Mesenchymal stem cell (in vitro differentiated cells and primary cell): Measurements from ENCODE around the gene PDZD2.

Experiments
- DNase-seq: peaks from one replicate; pipeline ENCODE4 v3.0.0-alpha.2; 2013
- H2AFZ ChIP-seq: one replicate; pipeline ENCODE4 v1.6.1; 2013; ENCODE audit warnings: low read depth, mild to moderate bottlenecking, control low read depth, inconsistent platforms, low read length, moderate library complexity
- H2AK5ac ChIP-seq: 2 replicates; pipeline ENCODE4 v1.6.1; 2013; ENCODE audit warnings: low read length, moderate library complexity, mild to moderate bottlenecking, inconsistent platforms; ENCODE audit not compliant: severe bottlenecking
- H2BK120ac ChIP-seq: one replicate; pipeline ENCODE4 v1.6.1; 2013; ENCODE audit warnings: low read depth, mild to moderate bottlenecking, inconsistent platforms, low read length, moderate library complexity
- H2BK12ac ChIP-seq, 2 experiments: one replicate each; pipeline ENCODE4 v1.6.1; 2013; ENCODE audit warnings: inconsistent platforms in 2 of 2, low read length in 2 of 2, mild to moderate bottlenecking in 2 of 2, moderate library complexity in 2 of 2, control low read depth in 1 of 2
- H2BK15ac ChIP-seq: one replicate; pipeline ENCODE4 v1.6.1; 2013; ENCODE audit warnings: mild to moderate bottlenecking, low read depth, inconsistent platforms; ENCODE audit not compliant: poor library complexity, severe bottlenecking
- H2BK5ac ChIP-seq: 2 replicates; pipeline ENCODE4 v1.6.1; 2013; ENCODE audit warnings: low read depth, mild to moderate bottlenecking, low read length, control low read depth, inconsistent platforms; ENCODE audit not compliant: poor library complexity, severe bottlenecking
- H3K14ac ChIP-seq, 2 experiments: one replicate each; pipeline ENCODE4 v1.6.1; 2013; ENCODE audit warnings: inconsistent platforms in 2 of 2, low read length in 2 of 2, control low read depth in 1 of 2, mild to moderate bottlenecking in 1 of 2, moderate library complexity in 1 of 2
- H3K18ac ChIP-seq, 2 experiments: one replicate each; pipeline ENCODE4 v1.6.1; 2013; ENCODE audit warnings: inconsistent platforms in 2 of 2, low read length in 2 of 2, control low read depth in 1 of 2, low read depth in 1 of 2, mild to moderate bottlenecking in 1 of 2
- H3K23ac ChIP-seq, 2 experiments: one replicate each; pipeline ENCODE4 v1.6.1; 2013; ENCODE audit warnings: inconsistent platforms in 2 of 2, low read length in 2 of 2, mild to moderate bottlenecking in 2 of 2, moderate library complexity in 2 of 2, control low read depth in 1 of 2
- H3K27ac ChIP-seq: 2 replicates; pipeline ENCODE4 v1.5.1; 2013; ENCODE audit warnings: mild to moderate bottlenecking, moderate library complexity, low read length, control low read depth, inconsistent platforms; ENCODE audit not compliant: poor library complexity, severe bottlenecking
- H3K27me3 ChIP-seq, 2 experiments: 2 replicates each; pipeline versions ENCODE4 v1.6.1 to v1.7.0; 2013; ENCODE audit warnings: low read length in 2 of 2, mild to moderate bottlenecking in 2 of 2, moderate library complexity in 2 of 2, control low read depth in 1 of 2, inconsistent platforms in 1 of 2; ENCODE audit not compliant: control insufficient read depth in 1 of 2, insufficient read depth in 1 of 2
- H3K36me3 ChIP-seq, 2 experiments: 2 replicates each; pipeline versions ENCODE4 v1.6.1 to v1.7.0; 2013; ENCODE audit warnings: low read length in 2 of 2, control low read depth in 1 of 2, inconsistent platforms in 1 of 2, low read depth in 1 of 2, mild to moderate bottlenecking in 1 of 2; ENCODE audit not compliant: insufficient read depth in 2 of 2, control insufficient read depth in 1 of 2
- H3K4ac ChIP-seq, 2 experiments: one replicate each; pipeline ENCODE4 v1.6.1; 2013; ENCODE audit warnings: inconsistent platforms in 2 of 2, low read length in 2 of 2, mild to moderate bottlenecking in 2 of 2, moderate library complexity in 2 of 2, control low read depth in 1 of 2, low read depth in 1 of 2
- H3K4me1 ChIP-seq: 2 replicates; pipeline ENCODE4 v1.6.1; 2013; ENCODE audit warnings: low read depth, low read length, control low read depth; ENCODE audit not compliant: control insufficient read depth, insufficient read depth
- H3K4me2 ChIP-seq: 2 replicates; pipeline ENCODE4 v1.6.1; 2013; ENCODE audit warnings: low read length, mild to moderate bottlenecking, inconsistent platforms; ENCODE audit not compliant: poor library complexity, severe bottlenecking
- H3K4me3 ChIP-seq, 2 experiments: 2 replicates each; pipeline versions ENCODE4 v1.5.1 to v1.7.0; 2013; ENCODE audit warnings: low read length in 2 of 2, mild to moderate bottlenecking in 2 of 2, control low read depth in 1 of 2, low read depth in 1 of 2; ENCODE audit not compliant: insufficient read depth in 1 of 2
- H3K79me1 ChIP-seq: replicated peaks from 2 replicates; pipeline ENCODE4 v1.6.1; 2013; ENCODE audit warnings: mild to moderate bottlenecking, control low read depth, low read length, inconsistent platforms; ENCODE audit not compliant: poor library complexity, severe bottlenecking
- H3K9ac ChIP-seq: 2 replicates; pipeline ENCODE4 v1.7.0; 2013; ENCODE audit warnings: mild to moderate bottlenecking, low read length, moderate library complexity
- H3K9me3 ChIP-seq: 2 replicates; pipeline ENCODE4 v1.7.0; 2013; ENCODE audit warnings: mild to moderate bottlenecking, low read length; ENCODE audit not compliant: control insufficient read depth
- H4K8ac ChIP-seq: one replicate; pipeline ENCODE4 v1.6.1; 2013; ENCODE audit warnings: inconsistent platforms, mild to moderate bottlenecking, low read length, moderate library complexity
- H4K91ac ChIP-seq: one replicate; pipeline ENCODE4 v1.6.1; 2013; ENCODE audit warnings: mild to moderate bottlenecking, low read length, inconsistent platforms
- WGBS: methylation state at CpG from one replicate; pipeline ENCODE4 v1.1.7; 2013; ENCODE audit warnings: mixed read lengths; 5-methylcytosine and 5-hydroxymethylcytosine counted together

Gene PDZD2

GRCh38 chr5:31890046-31890445 lies 251.1 kb downstream of the PDZD2 start:
- no peak overlapping the region for H3K4ac ChIP-seq
- no peak overlapping the region for H2BK15ac ChIP-seq
- no peaks in the 10 kb centered on the region for H3K36me3 ChIP-seq
- H3K14ac ChIP-seq, result no peak overlapping the region
- H3K27me3 ChIP-seq, result peaks cover 0 to 45% of the 10 kb centered on the region in 2 experiments
- H2BK5ac ChIP-seq, result no peak overlapping the region
- H2BK120ac ChIP-seq, result no peak overlapping the region
- no peak overlapping the region for H3K18ac ChIP-seq
- H2BK12ac ChIP-seq, result no peak overlapping the region
- H2AK5ac ChIP-seq, result no peak overlapping the region
- no peak for DNase-seq
- no peak overlapping the region for H3K4me2 ChIP-seq
- 52% methylated on average over 5 of the region's 7 CpGs for WGBS
- H3K79me1 ChIP-seq, result no peaks in the 10 kb centered on the region
- H4K91ac ChIP-seq, result no peak overlapping the region
- H3K4me1 ChIP-seq, result peaks cover 5% of the 10 kb centered on the region
- H3K27ac ChIP-seq, result no peak overlapping the region
- H3K23ac ChIP-seq, result no peak overlapping the region
- no peak overlapping the region for H4K8ac ChIP-seq
- no peak overlapping the region for H3K9ac ChIP-seq
- H2AFZ ChIP-seq, result no peak overlapping the region
- no peak overlapping the region for H3K4me3 ChIP-seq
- H3K9me3 ChIP-seq, result no peaks in the 10 kb centered on the region

DNA sequence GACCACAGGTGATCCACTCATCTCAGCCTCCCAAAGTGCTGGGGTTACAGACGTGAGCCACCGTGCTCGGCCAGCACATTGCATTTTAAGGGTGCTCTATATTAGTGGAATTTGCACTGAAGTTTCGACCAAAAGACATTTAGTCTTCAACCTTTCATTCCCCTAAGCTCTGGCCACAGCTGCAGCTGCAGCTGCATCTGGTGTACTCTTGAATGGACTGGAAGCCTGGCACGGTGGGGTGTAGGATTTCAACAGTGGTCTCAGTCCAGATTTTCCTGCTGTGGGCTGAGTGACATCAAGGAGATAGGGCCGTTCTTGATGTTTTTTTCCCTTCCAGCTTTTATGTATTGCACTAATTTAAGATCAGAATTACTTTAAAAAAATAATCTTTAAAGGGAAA lies 255.2 kb downstream of the PDZD2 start:
- Histone ChIP-seq H4K8ac (no peak overlapping the region), H3K9ac (no peak overlapping the region), H2BK15ac (no peak overlapping the region), H2BK120ac (no peak overlapping the region), H3K4me3 (no peak overlapping the region), H3K14ac (peak overlapping the region in 1 of 2 experiments; percentile 59), H3K9me3 (no peaks in the 10 kb centered on the region), H3K4me1 (no peaks in the 10 kb centered on the region), H3K4ac (no peak overlapping the region), H3K79me1 (no peaks in the 10 kb centered on the region), H3K27me3 (peaks cover 5 to 36% of the 10 kb centered on the region in 2 experiments), H3K4me2 (no peak overlapping the region), H2AFZ (no peak overlapping the region), H2BK5ac (no peak overlapping the region), H2BK12ac (no peak overlapping the region), H2AK5ac (no peak overlapping the region), H3K23ac (no peak overlapping the region), H3K27ac (no peak overlapping the region), H4K91ac (no peak overlapping the region), H3K36me3 (no peaks in the 10 kb centered on the region), H3K18ac (no peak overlapping the region)
- WGBS, result 89% methylated on average over 1 of the region's 6 CpGs
- DNase-seq, result no peak

- no peak overlapping the region for H4K8ac ChIP-seq
- H2BK15ac ChIP-seq, result no peak overlapping the region
- no peak overlapping the region for H2AK5ac ChIP-seq
- no peak overlapping the region for H3K27ac ChIP-seq
- WGBS, result 75% methylated on average over 2 of the region's 2 CpGs
- peaks cover 5 to 39% of the 10 kb centered on the region in 2 experiments for H3K27me3 ChIP-seq
- H2BK120ac ChIP-seq, result no peak overlapping the region
- no peaks in the 10 kb centered on the region for H3K4me1 ChIP-seq
- no peak overlapping the region for H2BK12ac ChIP-seq
- no peak overlapping the region for H3K14ac ChIP-seq
- H2AFZ ChIP-seq, result no peak overlapping the region
- H3K4me3 ChIP-seq, result no peak overlapping the region
- H3K4ac ChIP-seq, result no peak overlapping the region
- H4K91ac ChIP-seq, result no peak overlapping the region
- no peak overlapping the region for H3K9ac ChIP-seq
- no peak overlapping the region for H3K4me2 ChIP-seq
- no peak overlapping the region for H2BK5ac ChIP-seq
- no peaks in the 10 kb centered on the region for H3K79me1 ChIP-seq
- no peak for DNase-seq
- H3K9me3 ChIP-seq, result no peaks in the 10 kb centered on the region
- H3K36me3 ChIP-seq, result no peaks in the 10 kb centered on the region
- no peak overlapping the region for H3K23ac ChIP-seq
- no peak overlapping the region for H3K18ac ChIP-seq
These were observed 256.4 kb downstream of the PDZD2 start for GRCh38 chr5:31895199-31895820.

GRCh38 chr5:31898036-31898632 lies 259.2 kb downstream of the PDZD2 start:
- H3K14ac ChIP-seq, result no peak overlapping the region
- no peaks in the 10 kb centered on the region for H3K4me1 ChIP-seq
- DNase-seq, result no peak
- no peak overlapping the region for H3K4me3 ChIP-seq
- H2BK15ac ChIP-seq, result no peak overlapping the region
- H3K9me3 ChIP-seq, result peaks cover 7% of the 10 kb centered on the region
- no peak overlapping the region for H4K91ac ChIP-seq
- peaks cover 5 to 34% of the 10 kb centered on the region in 2 experiments for H3K27me3 ChIP-seq
- no peaks in the 10 kb centered on the region for H3K79me1 ChIP-seq
- no peak overlapping the region for H2BK120ac ChIP-seq
- no peak overlapping the region for H2AFZ ChIP-seq
- no peaks in the 10 kb centered on the region for H3K36me3 ChIP-seq
- no peak overlapping the region for H2AK5ac ChIP-seq
- H3K18ac ChIP-seq, result peak overlapping the region in 1 of 2 experiments; percentile 2
- no peak overlapping the region for H3K9ac ChIP-seq
- no peak overlapping the region for H3K27ac ChIP-seq
- H3K4ac ChIP-seq, result no peak overlapping the region
- no peak overlapping the region for H2BK12ac ChIP-seq
- H4K8ac ChIP-seq, result no peak overlapping the region
- no peak overlapping the region for H2BK5ac ChIP-seq
- H3K4me2 ChIP-seq, result no peak overlapping the region
- H3K23ac ChIP-seq, result no peak overlapping the region
- WGBS, result 91% methylated on average over 4 of the region's 6 CpGs
